Neutrophil (primary cell): ENCODE results near the gene CACNA2D2.

Experiments used
- H3K27ac ChIP-seq: fragments of 200-600 bp; sonication (generic); 2 replicates; pipeline ENCODE4 v1.5.1; 2016; ENCODE audit warnings: mild to moderate bottlenecking, moderate library complexity
- H3K27me3 ChIP-seq: fragments of 200-600 bp; sonication (generic); 2 replicates; pipeline ENCODE4 v1.6.0; 2016; ENCODE audit warnings: mild to moderate bottlenecking
- H3K36me3 ChIP-seq: fragments of 200-600 bp; sonication (generic); 2 replicates; pipeline ENCODE4 v1.5.1; 2017
- H3K4me1 ChIP-seq, 2 experiments: fragments of 200-600 bp in 1 of 2; sonication (generic) in 1 of 2; 1 replicate in 1 of 2; 2 replicates in 1 of 2; pipeline versions ENCODE4 v1.5.1 to v1.6.1; 2013 to 2016; ENCODE audit warnings: low read depth in 1 of 2, low read length in 1 of 2, mild to moderate bottlenecking in 1 of 2, moderate library complexity in 1 of 2; ENCODE audit not compliant: control insufficient read depth in 1 of 2, insufficient read depth in 1 of 2
- H3K4me3 ChIP-seq, 2 experiments: fragments of 200-600 bp in 1 of 2; sonication (generic) in 1 of 2; 1 replicate in 1 of 2; 2 replicates in 1 of 2; pipeline ENCODE4 v1.5.1; 2013 to 2016; ENCODE audit warnings: low read depth in 1 of 2, low read length in 1 of 2, mild to moderate bottlenecking in 1 of 2, moderate library complexity in 1 of 2
- H3K9me3 ChIP-seq: fragments of 200-600 bp; sonication (generic); 2 replicates; pipeline ENCODE4 v1.5.1; 2016
- TF ChIP-seq, protein P1 (sequence below): fragments of 200-600 bp; sonication (generic); IDR thresholded peaks from 2 replicates; pipeline ENCODE4 v1.5.1; 2016; ENCODE audit warnings: antibody characterized with exemption

Gene CACNA2D2

DNA sequence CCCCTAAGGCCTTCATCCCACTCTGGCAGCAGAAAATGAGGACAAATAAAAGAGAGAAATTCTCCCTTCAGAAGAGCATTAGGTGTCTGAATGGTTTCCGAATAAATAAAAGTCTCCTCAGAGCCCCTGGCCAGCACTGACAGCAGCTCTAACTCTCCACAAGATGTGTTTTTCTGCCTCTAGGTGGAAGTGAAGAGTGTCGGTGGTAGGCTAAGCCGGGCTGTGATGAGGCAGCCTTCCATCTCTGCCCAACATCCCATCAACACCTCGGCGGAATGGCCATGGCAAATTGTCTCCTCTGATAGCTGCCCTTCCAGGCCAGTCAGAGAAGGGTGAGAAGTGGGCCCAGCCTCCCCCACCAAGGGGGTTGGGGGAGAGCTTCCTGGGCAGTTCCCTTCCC, 6.3 kb upstream of the CACNA2D2 start:
- Histone ChIP-seq H3K36me3 (no peaks in the 10 kb centered on the region), H3K4me3 (no peak overlapping the region), H3K4me1 (no peaks in the 10 kb centered on the region), H3K27ac (no peak overlapping the region), H3K9me3 (no peaks in the 10 kb centered on the region), H3K27me3 (peaks cover 41% of the 10 kb centered on the region)
- TF ChIP-seq, protein P1, sequence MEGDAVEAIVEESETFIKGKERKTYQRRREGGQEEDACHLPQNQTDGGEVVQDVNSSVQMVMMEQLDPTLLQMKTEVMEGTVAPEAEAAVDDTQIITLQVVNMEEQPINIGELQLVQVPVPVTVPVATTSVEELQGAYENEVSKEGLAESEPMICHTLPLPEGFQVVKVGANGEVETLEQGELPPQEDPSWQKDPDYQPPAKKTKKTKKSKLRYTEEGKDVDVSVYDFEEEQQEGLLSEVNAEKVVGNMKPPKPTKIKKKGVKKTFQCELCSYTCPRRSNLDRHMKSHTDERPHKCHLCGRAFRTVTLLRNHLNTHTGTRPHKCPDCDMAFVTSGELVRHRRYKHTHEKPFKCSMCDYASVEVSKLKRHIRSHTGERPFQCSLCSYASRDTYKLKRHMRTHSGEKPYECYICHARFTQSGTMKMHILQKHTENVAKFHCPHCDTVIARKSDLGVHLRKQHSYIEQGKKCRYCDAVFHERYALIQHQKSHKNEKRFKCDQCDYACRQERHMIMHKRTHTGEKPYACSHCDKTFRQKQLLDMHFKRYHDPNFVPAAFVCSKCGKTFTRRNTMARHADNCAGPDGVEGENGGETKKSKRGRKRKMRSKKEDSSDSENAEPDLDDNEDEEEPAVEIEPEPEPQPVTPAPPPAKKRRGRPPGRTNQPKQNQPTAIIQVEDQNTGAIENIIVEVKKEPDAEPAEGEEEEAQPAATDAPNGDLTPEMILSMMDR: no peak

DNA sequence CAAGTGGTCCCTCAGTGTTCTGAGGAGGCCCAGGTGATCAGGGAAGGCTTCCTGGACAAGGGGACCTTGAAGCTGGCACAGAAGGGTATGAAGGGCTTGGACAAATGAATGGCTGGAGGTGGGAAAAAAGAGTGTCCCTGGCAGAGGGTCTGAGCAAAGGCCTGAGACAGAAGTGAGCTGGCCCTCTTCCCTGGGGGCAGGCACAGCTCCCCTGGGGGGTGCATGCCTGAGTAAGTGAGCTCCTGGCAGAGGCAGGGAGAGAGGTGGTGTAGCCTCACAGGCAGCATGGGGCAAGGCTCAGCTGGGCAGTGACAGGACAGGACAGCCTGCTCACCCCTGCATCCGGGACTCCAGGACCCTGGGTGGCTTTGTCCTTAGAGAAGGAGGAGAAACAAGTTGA, 5.4 kb upstream of the CACNA2D2 start:
- no peaks in the 10 kb centered on the region for H3K4me1 ChIP-seq
- H3K9me3 ChIP-seq: no peaks in the 10 kb centered on the region

DNA sequence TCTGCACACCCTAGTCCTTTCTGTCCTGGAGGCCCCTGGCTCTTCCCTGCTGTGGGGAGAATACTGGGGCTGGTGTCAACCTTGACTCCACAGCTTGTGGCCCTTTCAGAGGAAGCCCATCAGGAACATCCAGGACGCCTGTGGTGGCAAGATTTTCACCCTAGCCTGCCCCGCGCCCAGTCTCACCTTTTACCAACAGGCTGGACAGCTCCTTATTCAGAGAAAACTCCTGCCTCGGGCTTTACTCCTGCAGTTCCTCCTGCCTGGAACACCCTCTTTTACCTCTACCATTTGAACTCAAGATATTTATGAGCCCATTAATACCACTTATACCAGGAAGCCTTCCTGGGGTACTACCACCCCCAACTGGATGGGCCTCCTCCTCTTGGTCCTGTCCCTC, 2.7 kb upstream of the CACNA2D2 start:
- Histone ChIP-seq H3K9me3 (no peaks in the 10 kb centered on the region), H3K36me3 (no peaks in the 10 kb centered on the region), H3K27ac (no peak overlapping the region), H3K4me1 (peaks cover 0 to 4% of the 10 kb centered on the region in 2 experiments), H3K4me3 (no peak overlapping the region), H3K27me3 (peaks cover 63% of the 10 kb centered on the region)
- TF ChIP-seq, protein P1: no peak

More for the DNA sequence above, 5.4 kb upstream of the CACNA2D2 start:
- H3K4me3 ChIP-seq: no peak overlapping the region
- TF ChIP-seq, protein P1: no peak
- H3K27ac ChIP-seq: no peak overlapping the region
- no peaks in the 10 kb centered on the region for H3K36me3 ChIP-seq
- peaks cover 41% of the 10 kb centered on the region for H3K27me3 ChIP-seq

DNA sequence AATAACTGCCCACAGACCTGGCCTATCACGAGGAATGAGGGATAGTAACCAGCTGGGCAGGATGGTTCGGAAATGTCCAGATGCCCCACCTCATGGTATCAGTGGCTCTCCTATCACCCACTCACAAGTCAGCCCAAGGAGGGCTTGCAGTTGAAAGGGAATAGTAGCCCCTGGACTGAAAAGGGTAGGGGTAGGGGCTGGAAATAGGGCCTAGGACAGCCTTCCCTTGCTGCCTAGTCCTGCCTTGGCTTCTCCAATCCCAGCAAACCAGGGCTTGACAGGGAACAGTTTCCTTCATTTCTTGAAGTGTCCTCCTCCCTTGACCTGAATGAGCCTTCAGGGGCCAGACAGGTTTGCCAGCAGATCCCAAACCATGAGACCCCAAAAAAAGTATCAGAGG, 1.2 kb upstream of the CACNA2D2 start:
- TF ChIP-seq, protein P1: no peak
- no peaks in the 10 kb centered on the region for H3K9me3 ChIP-seq
- H3K4me1 ChIP-seq: peaks cover 0 to 4% of the 10 kb centered on the region in 2 experiments
- H3K36me3 ChIP-seq: no peaks in the 10 kb centered on the region
- H3K27me3 ChIP-seq: peaks cover 78% of the 10 kb centered on the region
- no peak overlapping the region for H3K4me3 ChIP-seq
- H3K27ac ChIP-seq: no peak overlapping the region

DNA sequence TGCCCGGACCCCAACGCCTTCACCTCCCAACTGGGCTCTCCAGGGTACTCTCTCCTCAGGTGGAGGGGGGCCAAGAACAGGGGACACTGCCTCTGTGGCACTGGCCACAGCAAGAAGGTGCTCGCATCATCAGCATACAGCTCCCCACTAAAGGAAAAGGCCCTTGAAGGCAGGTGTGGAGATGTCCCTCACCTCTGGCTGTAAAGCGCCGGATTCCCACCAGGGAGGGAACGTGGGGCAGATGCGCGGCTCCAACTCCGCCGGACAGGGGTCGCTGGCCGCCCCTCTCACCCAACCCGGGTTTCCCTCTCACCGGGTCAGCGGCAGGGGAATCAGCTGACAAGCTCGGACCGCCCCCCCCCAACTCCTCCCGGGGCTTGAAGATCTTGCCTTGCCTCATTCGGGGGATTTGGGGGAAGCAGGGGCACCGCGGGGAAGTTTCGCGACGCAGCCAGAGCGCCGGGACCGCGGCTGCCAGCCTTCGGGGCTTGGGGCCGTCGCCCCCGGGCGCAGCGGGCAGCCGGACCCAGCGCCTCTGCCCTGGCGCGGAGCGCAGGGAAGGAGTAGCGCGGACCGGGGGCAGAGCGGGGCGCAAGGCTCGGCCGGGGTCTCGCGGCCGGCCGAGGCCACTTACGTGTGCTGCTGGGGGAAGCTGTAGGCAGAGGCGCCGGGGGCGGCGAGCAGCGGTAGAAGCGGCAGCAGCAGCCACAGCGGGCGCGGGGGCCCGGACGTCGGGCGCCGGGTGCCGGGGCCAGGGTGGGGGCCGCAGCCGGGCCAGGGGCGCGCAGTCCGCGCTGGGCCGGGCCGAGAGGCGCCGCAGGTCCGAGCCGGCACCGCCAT, 630 bp downstream of the CACNA2D2 start:
- H3K27me3 ChIP-seq: peaks cover 80% of the 10 kb centered on the region
- H3K27ac ChIP-seq: no peak overlapping the region
- TF ChIP-seq, protein P1: no peak
- H3K36me3 ChIP-seq: no peaks in the 10 kb centered on the region
- H3K4me1 ChIP-seq: peaks cover 0 to 4% of the 10 kb centered on the region in 2 experiments
- no peak overlapping the region for H3K4me3 ChIP-seq
- no peaks in the 10 kb centered on the region for H3K9me3 ChIP-seq
